ENCODE results near the gene CRYGN. TPM values are rescaled to one million over a fixed set of nuclear protein-coding genes. Genes with fewer than 3 reads are reported as not detected.

Gene CRYGN
- total RNA-seq, 4 donors from 2014 or later: 0.73 to 2.9 (median 2.4) TPM; not detected in 1

DNA sequence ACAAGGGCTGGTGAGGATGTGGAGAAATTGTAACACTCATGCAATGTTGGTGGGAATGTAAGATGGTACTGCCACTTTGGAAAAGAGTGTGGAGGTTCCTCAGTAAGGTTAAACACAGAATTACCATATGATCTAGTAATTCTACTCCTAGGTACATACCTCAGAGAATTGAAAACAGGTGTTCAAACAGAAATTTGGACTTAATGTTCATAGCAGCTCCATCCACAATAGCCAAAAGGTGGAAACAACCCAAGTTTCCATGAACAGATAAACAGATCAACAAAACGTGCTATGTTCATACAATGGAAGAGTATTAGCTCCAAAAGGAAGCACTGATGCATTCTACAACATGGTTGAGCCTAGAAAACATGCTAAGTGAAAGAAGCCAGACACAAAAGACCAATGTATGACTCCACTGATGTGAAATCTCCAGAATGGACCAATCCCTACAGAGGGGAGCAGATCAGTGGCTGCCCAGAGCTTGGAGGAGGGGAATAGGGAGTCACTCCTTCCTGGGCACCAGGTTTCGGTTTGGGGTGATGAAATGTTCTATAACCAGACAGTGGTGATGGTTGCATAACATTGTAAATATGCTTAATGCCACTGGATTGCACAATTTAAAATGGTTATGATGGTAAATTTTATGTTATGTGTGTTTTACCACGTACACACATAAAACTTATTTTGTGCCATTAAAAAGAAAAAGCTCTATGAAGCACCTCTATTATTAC lies 24.4 kb downstream of the CRYGN start:
- Histone ChIP-seq H3K9me3 (no peaks in the 10 kb centered on the region), H3K4me1 (no peaks in the 10 kb centered on the region), H3K27me3 (no peaks in the 10 kb centered on the region), H3K4me3 (no peak overlapping the region), H3K36me3 (no peaks in the 10 kb centered on the region), H3K27ac (peak overlapping the region in 1 of 2 donors; percentile 61)
- TF ChIP-seq POLR2A (IDR thresholded peaks at IDR 0.05) (no peak), CTCF (IDR thresholded peaks at IDR 0.05) (no peak)
- intact Hi-C loops (cut with DNase I; ENCODE audit: low total_unique reads): no loop called here
- no peak for DNase-seq

DNA sequence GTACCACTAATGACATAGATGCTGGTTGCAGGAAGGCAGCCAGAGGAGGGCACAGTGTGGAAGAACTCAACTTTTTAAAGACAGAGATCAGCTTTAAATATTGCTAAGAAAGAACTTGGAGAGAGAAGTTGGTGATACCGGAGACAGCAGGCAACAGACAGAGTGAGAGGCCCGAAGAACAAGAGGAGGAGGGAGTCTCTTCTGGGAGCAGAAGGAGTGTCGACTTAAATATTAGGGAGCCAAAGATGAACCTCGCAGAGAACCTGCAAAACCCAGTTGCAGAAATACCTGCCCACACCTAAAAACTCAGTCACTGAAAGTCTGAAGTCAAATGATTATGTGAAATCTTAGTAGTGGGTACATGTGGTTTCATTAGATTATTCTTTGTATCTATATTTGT lies 26.7 kb downstream of the CRYGN start:
- Histone ChIP-seq H3K27me3 (peaks cover 0 to 4% of the 10 kb centered on the region in 2 donors), H3K4me1 (peaks cover 0 to 12% of the 10 kb centered on the region in 2 donors), H3K27ac (no peak overlapping the region), H3K4me3 (no peak overlapping the region), H3K36me3 (no peaks in the 10 kb centered on the region), H3K9me3 (no peaks in the 10 kb centered on the region)
- intact Hi-C loops (cut with DNase I; ENCODE audit: low total_unique reads): no loop called here
- no peak for DNase-seq
- TF ChIP-seq CTCF (IDR thresholded peaks at IDR 0.05) (no peak), POLR2A (IDR thresholded peaks at IDR 0.05) (no peak)

DNA sequence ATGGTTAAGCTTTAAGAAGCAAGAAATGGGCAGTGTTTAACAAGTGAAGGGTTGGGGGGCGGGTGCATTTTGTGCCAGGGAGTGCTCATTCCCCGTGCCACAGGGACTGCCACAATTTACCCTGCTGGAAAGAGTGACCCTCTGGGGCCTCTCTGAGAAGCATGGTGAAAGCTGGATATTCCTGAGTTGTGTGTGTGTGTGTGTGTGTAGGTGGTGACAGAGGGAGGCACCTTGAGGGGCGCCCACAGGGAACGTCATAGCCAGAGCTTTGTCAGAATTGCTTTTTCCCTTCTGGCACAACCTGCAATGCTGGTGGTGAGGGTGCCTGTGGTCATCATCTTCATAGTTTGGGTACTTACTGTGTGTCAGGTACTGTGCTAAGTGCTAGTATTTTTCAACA lies 27.6 kb downstream of the CRYGN start:
- intact Hi-C loops (cut with DNase I; ENCODE audit: low total_unique reads): no loop called here
- H3K9me3 ChIP-seq: no peaks in the 10 kb centered on the region
- peaks cover 0 to 4% of the 10 kb centered on the region in 2 donors for H3K27me3 ChIP-seq

GRCh38 chr7:151411551-151411950 lies 28.4 kb downstream of the CRYGN start:
- intact Hi-C loops (cut with DNase I; ENCODE audit: low total_unique reads): no loop called here
- Histone ChIP-seq H3K4me3 (no peak overlapping the region), H3K27ac (no peak overlapping the region), H3K27me3 (peaks cover 0 to 4% of the 10 kb centered on the region in 2 donors), H3K36me3 (no peaks in the 10 kb centered on the region), H3K9me3 (no peaks in the 10 kb centered on the region), H3K4me1 (peaks cover 0 to 12% of the 10 kb centered on the region in 2 donors)
- no peak for DNase-seq
- no peak for TF ChIP-seq POLR2A (IDR thresholded peaks at IDR 0.05)
- TF ChIP-seq CTCF (IDR thresholded peaks at IDR 0.05): no peak

More for the DNA sequence above, 27.6 kb downstream of the CRYGN start:
- DNase-seq: no peak
- H3K36me3 ChIP-seq: no peaks in the 10 kb centered on the region
- no peak overlapping the region for H3K27ac ChIP-seq
- no peak overlapping the region for H3K4me3 ChIP-seq
- peaks cover 0 to 12% of the 10 kb centered on the region in 2 donors for H3K4me1 ChIP-seq
- TF ChIP-seq POLR2A (IDR thresholded peaks at IDR 0.05): no peak
- no peak for TF ChIP-seq CTCF (IDR thresholded peaks at IDR 0.05)

Measured in uterus (tissue), 4 donors.